Stimulated activated CD8-positive, alpha-beta memory T cell treated with anti-CD3 and anti-CD28 coated beads, Interleukin-12 subunit alpha, Interleukin-12 subunit beta, amount 100 ng/mL, for 24 hours (primary cell): ENCODE measurements around the gene PHF21A.
"Not testable (repeated sequence)": the region's sequence is repeated elsewhere in the genome, so short reads cannot be mapped to it uniquely, and the experiment has no call there.

Experiments
- DNase-seq: peaks from one replicate; pipeline ENCODE4 v3.0.0-alpha.2; 2020; ENCODE audit errors: extremely low read depth

Gene PHF21A

DNA sequence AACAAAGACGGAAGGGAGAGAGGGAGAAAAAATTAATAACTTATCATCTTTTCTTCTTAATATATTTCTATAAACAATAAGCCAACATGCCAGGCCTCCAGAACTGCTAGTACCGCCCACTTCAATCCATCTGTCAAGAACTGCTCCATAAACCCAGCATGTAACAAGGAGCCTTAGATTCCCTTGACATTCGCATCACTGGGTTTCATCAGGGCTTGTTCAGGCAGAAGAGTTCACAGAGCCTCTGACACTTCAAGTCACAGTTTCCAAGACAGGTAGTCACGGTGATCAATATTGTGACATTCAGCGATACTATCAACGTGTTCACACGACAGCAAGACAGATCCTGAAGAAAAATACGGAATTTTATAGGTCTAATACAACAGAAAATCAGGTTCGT, 137.1 kb downstream of the PHF21A start:
- no peak for DNase-seq

DNA sequence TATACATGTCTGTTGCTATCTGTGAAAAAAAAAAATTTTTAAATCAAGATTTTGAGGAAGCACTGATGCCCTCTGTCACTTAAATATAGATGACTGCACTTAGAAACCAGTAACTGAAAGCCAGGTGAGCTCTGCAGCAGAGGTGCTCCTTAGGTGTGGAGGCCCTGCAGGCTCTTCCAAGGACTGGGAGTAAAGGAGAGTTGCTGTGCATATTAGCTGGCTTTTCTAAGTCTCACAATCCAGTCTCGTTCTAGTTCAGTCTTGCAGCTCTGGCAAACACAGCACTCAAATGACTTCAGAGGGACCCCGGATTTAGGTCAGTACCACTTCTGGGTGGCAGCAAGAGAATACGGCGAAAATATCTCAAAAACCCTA, 137.8 kb downstream of the PHF21A start:
- no peak for DNase-seq

GRCh38 chr11:45982656-45983470, 138.4 kb downstream of the PHF21A start:
- DNase-seq: no peak

GRCh38 chr11:45981826-45982225, 139.4 kb downstream of the PHF21A start:
- DNase-seq: not testable (repeated sequence)

- DNase-seq: no peak
These were observed 146.4 kb downstream of the PHF21A start for GRCh38 chr11:45974806-45975205.

- DNase-seq: no peak
These were observed 147.7 kb downstream of the PHF21A start for GRCh38 chr11:45973601-45974000.

- no peak for DNase-seq
These were observed 152.4 kb downstream of the PHF21A start for GRCh38 chr11:45968901-45969300.

GRCh38 chr11:45967506-45967905, 153.7 kb downstream of the PHF21A start:
- no peak for DNase-seq

DNA sequence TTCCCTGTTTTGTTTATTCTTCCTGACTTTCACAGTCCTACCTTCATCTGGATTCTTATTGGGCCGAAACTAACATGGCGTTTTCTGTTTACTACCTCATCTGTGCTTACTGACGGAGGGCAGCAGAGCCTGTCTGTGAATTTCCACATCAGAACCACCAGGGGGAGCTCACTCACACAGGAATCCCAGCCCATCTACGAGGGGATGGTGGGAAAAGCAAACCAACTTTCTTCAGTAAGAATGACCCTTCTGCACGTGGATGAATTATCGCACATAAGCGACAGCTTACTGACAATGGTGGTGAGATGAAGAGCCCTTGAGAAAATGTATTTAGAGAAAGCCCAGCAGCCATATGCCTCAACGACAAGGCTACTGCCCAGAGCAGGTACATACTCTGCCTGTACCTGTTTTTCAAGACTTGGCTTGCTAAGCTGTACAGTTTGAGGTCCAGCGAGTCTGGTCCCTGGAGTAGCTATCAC, 156.3 kb downstream of the PHF21A start:
- peak; percentile 10 for DNase-seq

GRCh38 chr11:45961751-45962240, 159.5 kb downstream of the PHF21A start:
- no peak for DNase-seq

DNA sequence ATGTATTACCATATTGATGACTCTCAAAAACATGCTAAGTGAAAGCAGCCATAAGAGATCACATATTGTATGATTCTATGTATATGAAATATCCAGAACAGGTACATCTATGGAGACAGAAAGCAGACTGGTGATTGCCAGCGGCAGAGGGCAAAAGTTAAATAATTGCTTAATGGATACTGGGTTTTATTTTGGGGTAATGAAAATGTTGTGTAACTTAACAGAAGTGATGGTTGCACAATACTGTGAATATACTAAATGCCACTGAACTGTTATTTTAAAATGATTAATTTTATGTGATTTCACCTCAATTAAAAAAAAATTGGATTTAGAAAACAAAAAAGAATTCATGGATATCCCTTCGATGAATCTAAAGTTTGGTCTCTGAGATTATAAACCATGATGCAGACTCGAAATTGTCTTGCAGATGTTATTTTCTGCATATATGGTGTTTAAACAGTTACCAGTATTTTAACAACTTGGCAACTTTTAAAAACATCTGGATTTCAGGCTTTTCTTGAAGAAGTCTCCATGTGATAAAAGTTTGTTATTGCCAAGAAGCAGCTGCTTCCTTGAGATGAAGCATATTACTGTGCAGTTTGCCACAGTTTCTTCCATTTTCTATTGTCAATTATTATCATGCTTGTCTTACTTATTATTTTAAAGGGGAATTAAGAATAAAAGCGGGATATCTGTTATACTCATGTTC, 160.7 kb downstream of the PHF21A start:
- no peak for DNase-seq

GRCh38 chr11:45959851-45960250, 161.4 kb downstream of the PHF21A start:
- DNase-seq: no peak

DNA sequence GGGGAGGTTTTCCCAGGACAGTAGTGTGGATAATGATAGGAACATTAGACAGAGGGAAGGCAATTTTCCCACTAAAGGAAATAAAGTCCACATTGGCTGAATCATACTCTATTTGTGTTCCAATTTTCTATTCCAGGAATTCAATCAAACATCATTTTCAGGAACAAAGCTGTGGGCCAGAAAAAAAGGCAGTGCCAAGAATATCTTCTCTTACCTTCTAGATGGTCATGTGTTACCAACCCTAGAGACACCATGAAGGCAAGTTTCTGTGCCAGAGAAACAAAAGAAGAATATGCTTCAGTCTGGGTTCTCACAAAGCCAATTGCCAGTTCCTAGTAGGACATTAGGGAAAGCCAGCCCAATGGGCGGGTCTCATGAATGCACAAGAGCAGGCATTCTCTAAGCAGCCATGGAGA, 171.3 kb downstream of the PHF21A start:
- DNase-seq: no peak

GRCh38 chr11:45948356-45948755, 172.9 kb downstream of the PHF21A start:
- no peak for DNase-seq

DNA sequence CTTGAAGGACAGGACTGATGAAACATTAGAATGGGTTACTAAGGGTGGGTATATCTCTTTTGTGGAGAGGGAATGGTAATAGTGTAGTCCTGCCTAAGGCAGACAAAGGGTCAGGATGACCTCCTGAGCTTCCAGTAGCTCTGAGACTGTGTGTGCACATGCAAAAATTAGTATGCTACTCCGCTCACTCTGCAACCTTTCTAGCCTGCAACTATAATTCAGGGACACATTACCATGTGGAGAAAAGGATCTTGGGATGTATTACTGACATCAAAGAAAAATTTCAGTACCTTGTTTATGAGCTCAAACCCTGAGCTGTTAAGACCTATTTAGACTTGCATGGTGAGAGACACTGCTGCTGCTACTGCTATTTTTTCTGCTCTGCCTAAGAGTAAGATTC, 173.4 kb downstream of the PHF21A start:
- no peak for DNase-seq

- no peak for DNase-seq
These were observed 175.8 kb downstream of the PHF21A start for GRCh38 chr11:45945397-45945999.

DNA sequence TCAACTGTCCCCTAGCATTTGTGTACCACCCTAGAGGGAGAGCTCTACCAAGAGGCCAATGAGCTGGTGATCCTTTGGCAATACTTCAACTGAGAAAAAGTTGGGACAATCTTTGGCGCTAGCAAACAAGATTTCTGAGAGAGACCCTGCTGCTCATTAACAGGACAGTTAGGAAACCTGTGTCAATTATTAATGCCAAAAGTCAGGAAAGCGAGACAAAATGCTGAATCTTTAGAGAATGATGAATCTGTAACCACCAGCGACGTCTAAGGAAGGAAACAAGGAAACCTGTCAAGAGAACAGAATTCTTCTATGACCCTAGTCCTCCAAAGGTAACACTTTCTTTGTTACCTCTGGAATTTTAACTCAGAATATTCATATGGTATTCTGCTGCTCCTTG, 178.9 kb downstream of the PHF21A start:
- no peak for DNase-seq

DNA sequence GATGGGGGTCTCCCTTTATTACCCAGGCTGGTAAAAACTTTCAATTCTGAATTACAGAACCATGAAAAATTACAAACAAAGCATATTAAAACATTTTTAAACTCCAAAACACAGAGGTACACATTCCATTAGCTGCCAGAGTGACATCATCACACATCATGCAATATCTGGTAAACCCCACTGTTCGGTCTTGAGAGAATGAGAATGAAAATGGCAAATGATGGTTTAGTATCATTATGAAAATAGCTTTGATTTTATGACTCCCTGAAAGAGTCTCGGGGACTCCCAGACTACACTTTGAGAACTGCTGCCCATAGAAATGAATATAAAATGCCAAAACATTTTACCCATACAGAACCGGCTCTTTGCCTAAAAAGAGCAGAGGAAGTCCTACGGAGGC, 180.0 kb downstream of the PHF21A start:
- no peak for DNase-seq

GRCh38 chr11:45939836-45940235, 181.4 kb downstream of the PHF21A start:
- DNase-seq: no peak

GRCh38 chr11:45937916-45938315, 183.3 kb downstream of the PHF21A start:
- DNase-seq: no peak

GRCh38 chr11:45936511-45937054, 184.7 kb downstream of the PHF21A start:
- DNase-seq: no peak

GRCh38 chr11:45935349-45936064, 185.7 kb downstream of the PHF21A start:
- DNase-seq: no peak
